ENCODE results near the gene GABRG3.

DNA sequence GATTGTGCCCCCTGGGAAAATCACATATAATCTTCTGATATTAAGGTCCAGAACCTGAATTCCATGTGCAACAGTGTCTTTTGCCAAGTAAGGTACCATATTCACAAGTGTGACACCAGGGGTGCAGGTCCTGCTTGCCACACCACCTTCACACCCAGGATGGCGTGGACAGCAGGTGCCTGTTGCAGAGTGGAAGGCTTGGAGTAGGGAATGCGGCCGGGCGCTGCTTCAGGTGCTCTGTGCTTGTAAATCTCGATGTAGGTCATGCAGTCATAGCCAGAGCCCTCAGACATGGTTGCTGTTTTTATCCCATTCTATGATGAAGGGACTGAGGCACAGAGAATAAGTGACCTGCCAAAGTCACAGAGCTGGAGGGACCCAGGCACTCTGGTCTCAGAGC, 34.5 kb upstream of the GABRG3 start:
- TF ChIP-seq, protein P1, sequence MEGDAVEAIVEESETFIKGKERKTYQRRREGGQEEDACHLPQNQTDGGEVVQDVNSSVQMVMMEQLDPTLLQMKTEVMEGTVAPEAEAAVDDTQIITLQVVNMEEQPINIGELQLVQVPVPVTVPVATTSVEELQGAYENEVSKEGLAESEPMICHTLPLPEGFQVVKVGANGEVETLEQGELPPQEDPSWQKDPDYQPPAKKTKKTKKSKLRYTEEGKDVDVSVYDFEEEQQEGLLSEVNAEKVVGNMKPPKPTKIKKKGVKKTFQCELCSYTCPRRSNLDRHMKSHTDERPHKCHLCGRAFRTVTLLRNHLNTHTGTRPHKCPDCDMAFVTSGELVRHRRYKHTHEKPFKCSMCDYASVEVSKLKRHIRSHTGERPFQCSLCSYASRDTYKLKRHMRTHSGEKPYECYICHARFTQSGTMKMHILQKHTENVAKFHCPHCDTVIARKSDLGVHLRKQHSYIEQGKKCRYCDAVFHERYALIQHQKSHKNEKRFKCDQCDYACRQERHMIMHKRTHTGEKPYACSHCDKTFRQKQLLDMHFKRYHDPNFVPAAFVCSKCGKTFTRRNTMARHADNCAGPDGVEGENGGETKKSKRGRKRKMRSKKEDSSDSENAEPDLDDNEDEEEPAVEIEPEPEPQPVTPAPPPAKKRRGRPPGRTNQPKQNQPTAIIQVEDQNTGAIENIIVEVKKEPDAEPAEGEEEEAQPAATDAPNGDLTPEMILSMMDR (IDR thresholded peaks at IDR 0.05) = no peak
- TF ChIP-seq POLR2A (IDR thresholded peaks at IDR 0.05) = no peak

Data from vagina (tissue), 2 donors.